GM19372 (cell line): ENCODE results near the gene MAN1B1.

Experiments
- ATAC-seq: cut with Tn5 transposase; IDR thresholded peaks from one replicate; pipeline ENCODE4 v1.9.1; 2021; ENCODE audit warnings: mild to moderate bottlenecking, low read depth, moderate library complexity; ENCODE audit not compliant: unreplicated experiment

MAN1B1 gene

DNA sequence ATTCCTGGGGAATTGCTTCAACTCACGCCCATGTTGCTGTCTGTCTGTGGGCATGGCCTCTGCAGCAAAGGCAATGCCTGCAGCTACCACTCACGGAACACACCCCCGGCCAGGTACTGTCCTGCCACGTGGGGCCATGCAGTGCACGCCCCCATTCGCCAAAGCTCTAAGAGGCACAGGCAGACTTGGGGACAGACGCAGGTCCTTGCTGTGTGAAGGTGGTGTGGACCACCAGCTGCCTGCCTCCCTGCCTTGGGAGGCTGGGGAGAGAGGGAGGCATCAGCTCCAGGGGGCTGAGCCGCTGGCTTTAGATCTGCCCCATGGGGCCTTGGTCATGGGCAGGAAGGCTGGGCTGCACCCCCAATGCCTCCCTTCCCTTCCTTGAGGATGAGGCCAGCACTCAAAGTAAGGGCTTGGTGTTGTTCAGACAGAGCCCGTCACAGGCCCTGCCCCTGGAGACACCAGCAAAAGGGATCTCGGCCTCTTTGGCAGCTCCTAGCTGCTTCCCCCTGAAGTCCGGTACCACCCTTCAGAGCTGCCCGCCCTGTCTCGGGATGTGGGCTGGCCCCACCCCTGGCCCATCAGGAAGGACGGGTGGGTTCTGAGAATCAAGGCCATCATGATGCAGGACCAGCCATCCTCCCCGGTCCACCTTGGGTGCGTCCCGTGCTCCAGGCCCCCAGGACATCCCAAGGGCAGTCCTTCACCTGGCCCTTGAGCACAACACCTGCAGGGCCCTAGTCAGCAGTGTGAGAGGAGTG, 54.4 kb downstream of the MAN1B1 start:
- ATAC-seq: no peak

DNA sequence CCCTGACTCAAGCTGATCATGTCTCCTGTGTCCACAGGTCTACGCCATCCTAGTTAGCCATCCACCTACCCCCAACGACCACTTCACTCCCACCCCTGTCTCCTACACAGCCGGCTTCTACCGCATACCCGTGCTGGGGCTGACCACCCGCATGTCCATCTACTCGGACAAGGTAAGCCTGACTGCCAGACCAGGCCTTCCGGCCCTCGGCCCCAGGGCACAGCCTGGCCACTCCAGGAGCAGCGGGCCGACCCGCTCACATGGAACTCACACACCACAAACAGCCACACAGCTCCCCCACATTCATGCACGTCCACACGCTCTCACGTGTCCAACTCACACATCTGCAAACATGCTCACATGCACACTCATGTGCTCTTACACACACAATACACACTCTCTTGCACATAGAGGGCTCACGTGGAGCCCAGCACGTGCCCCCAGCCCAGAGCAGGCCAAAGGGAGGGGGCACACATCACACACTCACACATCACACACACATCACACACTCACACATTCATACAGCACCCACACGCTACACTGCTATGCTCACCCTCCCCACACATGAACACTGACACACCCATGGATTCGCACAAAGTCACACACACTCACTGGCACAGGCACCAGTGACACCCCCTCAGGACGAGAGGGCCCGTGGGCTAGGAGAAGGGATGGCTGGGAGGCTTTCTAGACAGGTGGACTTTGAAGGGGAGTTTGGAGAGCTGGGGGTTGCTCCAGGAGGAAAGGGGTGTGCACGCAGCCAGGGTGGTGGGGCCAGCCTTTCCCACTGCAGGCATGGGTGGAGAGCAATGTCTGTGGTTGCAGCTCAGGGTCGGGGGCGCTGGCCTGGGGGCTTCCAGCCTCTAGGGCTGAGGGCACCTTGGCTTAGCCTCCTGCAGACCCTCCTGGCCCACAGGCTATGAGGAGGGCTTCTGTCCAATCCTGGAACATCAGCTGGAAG, 55.5 kb downstream of the MAN1B1 start:
- no peak for ATAC-seq

DNA sequence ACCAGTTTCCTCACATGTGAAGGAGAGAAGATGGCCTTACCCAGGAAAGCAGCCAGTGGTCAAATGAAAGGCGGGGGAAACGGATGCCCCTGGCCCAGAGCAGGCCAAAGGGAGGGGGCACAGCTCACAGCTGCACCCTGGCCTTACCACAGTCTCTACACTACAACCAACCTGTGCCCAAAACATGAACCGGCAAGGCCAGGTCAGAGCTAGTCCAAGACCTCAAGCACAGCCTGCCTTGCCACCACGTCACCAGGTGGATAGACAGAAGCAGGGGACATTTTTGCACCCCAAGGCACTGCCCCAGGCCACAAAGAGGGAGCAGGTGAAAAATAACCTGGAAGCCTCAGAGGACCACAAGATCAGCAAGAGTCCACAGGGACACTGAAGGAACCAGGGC, 56.7 kb downstream of the MAN1B1 start:
- no peak for ATAC-seq

DNA sequence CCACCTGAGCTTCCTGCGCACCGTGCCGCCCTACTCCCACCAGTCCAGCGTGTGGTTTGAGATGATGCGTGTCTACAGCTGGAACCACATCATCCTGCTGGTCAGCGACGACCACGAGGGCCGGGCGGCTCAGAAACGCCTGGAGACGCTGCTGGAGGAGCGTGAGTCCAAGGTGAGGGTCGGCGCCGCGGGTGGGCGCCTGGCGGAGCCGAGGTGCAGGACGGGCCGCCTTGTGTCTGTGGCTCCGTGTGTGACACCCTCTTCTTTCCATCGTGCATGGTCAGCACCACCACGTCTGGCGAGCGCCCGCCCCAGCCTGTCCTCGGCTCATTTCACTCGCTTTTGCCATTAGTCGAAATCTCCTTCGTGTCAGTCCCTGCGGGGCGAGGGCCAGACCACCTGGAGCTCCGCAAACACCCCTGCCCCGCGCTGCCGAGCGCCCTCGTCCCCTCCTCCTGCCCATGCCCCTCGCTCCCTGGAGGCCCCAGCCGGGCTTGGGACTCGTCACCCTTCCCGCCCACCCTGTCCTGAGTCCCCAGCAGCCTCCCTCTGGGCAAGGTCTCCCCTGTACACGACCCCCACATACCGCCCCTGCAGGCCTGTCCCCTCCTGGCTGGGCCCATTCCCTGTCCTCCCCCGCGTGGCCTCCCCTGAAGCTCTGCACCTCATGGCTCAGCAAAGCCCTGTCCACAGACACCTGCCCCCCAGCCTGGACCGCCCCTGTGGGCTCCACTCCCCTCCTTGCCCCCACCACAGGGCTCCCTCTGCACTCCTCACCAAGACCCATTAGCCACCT, 59.1 kb downstream of the MAN1B1 start:
- ATAC-seq: no peak

DNA sequence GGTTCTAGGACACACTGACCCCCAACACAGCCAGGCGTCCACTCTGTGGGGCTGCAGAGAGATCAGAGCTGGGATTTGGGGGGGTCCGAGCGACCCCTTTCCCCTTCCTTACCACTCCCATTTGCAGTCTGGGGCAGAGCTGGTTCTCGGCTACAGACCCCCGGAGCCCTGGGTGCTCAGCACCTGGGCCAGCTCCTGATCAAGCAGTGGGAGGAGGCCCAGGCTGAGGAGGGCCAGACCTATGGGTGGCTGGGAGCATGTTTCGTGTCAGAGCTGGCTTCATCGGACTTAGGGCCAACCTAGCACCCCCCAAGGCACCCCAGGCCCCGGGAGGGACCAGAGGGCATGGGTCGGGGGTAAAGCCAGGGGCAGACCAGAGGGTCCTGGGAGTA, 59.7 kb downstream of the MAN1B1 start:
- no peak for ATAC-seq

DNA sequence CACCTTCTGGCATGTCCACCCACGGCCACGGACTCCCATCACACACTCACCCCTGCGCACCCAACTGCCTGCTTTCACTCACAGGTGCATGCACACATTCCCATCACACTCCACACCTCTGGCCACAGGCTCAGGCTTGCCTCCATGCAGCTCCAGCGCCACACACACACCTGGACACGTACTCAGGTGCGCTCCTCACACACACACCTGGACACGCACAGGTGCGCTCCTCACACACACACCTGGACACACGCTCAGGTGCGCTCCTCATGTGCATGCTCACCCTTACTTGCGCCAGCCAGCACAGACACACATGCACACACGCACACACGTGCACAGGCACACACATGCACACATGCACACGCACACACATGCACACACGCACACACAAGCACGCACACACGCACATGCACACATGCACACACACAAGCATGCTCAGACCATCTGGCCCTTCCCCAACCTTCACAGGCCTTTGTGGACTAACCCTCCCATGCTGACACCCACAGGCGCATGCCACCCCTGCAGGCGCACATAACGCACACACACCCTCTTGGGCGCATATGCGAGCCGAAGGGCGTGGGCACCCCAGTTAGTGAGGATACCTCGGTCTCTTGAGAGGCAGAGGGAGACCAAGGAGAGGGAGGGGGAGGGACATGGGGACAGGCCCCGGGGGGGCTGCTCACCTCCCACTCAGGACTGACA, 60.5 kb downstream of the MAN1B1 start:
- no peak for ATAC-seq

DNA sequence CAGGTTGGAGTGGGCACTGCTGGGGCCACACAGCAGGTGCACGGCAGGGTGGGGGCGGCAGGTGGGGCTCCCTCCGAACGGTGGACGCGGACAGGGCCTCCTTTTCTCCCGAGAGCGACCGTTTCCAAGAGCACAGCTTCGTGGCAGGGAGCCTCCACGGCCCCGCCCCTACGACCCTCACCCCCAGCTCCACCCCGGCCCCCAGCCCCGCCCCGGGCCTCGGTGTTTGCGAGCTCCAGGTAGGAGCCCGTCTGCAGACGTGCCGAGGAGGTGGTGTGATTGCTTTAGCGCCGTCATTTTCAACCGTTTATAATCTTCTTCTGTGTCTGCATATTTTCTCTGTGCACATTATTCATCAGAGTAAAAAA, 61.0 kb downstream of the MAN1B1 start:
- ATAC-seq: no peak

DNA sequence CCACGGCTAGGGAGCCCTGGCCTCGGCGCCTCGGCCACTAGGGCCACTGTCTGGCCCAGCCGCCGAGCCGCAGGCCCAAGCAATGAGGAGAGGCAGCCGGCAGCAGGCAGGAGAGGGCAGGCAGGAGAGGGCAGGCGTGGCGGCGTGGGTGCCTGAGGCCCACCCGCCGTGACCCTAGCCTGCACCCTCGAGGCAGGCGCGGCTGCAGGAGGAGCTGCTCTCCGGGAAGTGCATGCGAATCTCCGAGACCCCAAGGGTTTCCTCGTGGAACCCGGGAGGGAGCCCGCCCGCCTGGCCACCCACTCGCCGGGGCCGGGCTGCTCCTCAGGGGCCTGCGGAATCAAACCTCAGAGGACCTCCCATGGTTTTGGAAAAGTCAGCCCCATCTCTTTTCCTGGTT, 61.5 kb downstream of the MAN1B1 start:
- ATAC-seq: no peak

DNA sequence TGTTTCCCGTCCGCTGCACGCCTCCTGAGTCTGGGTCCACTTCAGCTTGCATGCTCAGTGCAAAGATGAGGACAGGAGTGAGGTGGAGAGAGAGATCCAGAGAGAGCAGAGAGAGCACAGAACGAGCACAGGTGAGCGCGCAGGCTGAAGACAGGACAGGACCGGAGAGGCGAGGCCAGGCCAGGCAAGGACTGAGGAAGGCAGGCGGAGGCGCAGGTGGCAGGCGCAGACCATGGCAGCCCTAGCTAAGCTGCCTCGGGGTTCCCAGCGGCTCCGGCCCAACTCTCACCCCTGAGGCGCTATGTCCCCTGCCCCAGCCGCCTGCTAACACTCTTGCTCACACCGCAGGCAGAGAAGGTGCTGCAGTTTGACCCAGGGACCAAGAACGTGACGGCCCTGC, 61.9 kb downstream of the MAN1B1 start:
- ATAC-seq: no peak

DNA sequence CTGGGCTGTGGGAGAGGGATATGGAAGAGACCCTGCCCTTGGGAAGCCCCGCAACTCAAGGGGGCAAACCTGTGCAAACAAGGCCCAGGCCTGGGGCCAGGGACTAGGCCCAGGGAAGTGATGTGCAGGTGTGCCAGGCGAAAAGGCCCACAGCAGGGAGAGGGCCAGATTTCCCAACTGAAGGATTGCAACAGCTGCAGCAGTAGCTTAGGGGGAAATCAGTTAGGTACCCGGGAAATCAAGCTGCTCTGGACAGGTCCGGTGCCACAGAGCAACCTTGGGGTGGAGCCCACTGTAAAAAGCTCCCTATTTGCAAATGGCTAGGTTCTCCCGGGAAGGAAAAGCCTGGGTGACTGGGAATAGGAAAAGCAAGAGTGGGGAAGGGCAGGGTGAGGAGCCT, 62.6 kb downstream of the MAN1B1 start:
- ATAC-seq: no peak

DNA sequence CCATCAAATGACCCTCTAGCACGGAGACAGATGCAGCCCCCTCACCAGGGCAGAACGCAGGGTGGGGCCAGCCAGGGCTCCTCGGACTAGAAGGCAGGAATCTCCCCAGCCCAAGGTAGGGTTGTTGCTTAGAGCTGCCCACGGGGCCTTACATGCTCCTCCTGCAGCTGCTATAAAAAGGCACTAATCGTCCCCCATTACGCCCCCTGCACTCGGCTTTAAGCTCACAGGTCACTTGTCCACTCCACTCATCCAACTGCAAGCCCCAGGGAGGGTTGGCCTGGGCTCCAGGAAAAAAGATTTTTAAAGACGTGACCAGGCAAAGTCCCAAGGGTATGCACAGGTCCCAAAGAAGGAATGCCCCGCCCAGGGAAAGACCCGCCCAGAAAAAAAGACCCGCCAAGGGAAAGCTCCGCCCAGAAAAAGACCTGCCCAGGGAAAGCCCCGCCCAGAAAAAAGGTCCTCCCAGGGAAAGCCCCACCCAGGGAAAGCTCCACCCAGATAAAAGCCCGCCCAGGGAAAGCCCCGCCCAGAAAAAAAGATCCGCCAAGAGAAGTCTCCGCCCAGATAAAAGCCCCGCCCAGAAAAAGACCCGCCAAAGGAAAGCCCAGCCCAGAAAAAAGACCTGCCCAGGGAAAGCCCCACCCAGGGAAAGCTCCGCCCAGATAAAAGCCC, 63.3 kb downstream of the MAN1B1 start:
- ATAC-seq: peak; percentile 7

DNA sequence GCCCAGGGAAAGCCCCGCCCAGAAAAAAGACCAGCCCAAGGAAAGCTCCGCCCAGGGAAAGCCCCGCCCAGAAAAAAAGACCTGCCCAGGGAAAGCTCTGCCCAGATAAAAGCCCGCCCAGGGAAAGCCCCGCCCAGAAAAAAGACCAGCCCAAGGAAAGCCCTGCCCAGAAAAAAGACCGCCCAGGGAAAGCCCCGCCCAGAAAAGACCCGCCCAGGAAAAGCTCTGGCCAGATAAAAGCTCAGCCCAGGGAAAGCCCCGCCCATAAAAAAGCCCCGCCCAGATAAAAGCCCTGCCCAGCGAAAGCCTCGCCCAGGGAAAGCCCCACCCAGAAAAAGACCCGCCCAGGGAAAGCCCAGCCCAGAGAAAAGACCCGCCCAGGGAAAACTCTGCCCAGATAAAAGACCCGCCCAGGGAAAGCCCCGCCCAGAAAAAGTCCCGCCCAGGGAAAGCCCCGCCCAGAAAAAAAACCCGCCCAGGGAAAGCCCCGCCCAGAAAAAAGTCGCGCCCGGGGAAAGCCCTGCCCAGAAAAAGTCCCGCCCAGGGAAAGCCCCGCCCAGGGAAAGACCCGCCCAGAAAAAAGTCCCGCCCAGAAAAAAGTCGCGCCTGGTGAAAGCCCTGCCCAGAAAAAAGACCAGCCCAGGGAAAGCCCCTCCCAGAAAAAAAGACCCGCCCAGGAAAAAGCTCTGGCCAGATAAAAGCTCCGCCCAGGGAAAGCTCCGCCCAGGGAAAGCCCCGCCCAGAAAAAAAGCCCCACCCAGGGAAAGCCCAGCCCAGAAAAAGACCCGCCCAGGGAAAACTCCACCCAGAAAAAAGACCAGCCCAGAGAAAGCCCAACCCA, 64.1 kb downstream of the MAN1B1 start:
- peak; percentile 51 for ATAC-seq

DNA sequence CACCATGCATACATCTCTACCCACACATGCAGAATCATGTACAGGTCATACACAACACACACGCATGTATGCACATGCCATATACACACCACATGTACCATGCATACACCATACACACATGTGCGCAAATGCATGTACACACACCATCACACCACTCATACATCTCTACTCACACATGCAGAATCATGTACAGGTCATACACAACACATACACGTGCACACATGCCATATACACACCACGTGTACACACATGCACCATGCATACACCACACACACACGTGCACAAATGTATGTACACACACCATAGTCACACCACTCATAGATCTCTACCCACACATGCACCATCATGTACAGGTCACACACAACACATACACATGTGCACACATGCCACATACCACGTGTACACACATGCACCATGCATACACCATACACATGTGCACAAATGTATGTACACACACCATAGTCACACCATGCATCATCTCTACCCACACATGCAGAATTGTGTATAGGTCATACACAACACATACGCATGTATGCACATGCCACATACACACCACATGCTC, 66.1 kb downstream of the MAN1B1 start:
- no peak for ATAC-seq

DNA sequence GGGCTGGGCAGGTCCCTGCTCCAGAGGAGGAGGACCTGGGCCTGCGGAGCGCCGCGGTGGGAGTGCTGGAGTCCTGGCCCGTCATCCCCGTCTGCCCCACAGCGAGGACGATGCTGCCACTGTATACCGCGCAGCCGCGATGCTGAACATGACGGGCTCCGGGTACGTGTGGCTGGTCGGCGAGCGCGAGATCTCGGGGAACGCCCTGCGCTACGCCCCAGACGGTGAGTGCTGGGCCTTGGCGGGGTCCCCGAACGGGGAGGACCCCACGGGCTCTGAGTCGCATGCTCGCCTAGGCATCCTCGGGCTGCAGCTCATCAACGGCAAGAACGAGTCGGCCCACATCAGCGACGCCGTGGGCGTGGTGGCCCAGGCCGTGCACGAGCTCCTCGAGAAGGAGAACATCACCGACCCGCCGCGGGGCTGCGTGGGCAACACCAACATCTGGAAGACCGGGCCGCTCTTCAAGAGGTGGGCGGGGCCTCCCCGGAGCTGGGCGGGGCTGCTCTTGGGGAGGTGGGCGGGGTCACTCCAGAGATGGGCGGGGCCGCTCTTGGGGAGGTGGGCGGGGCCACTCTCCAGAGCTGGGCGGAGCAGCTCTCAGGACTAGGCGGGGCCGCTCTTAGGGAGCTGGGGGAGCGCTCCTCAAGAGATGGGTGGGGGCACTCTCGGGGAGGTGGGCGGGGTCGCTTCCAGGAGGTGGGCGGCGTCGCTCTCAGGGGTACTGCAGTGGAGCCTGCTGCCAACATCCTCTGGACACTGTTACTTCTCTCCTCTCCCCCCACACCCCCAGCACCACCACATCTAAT, 70.0 kb downstream of the MAN1B1 start:
- ATAC-seq: no peak

DNA sequence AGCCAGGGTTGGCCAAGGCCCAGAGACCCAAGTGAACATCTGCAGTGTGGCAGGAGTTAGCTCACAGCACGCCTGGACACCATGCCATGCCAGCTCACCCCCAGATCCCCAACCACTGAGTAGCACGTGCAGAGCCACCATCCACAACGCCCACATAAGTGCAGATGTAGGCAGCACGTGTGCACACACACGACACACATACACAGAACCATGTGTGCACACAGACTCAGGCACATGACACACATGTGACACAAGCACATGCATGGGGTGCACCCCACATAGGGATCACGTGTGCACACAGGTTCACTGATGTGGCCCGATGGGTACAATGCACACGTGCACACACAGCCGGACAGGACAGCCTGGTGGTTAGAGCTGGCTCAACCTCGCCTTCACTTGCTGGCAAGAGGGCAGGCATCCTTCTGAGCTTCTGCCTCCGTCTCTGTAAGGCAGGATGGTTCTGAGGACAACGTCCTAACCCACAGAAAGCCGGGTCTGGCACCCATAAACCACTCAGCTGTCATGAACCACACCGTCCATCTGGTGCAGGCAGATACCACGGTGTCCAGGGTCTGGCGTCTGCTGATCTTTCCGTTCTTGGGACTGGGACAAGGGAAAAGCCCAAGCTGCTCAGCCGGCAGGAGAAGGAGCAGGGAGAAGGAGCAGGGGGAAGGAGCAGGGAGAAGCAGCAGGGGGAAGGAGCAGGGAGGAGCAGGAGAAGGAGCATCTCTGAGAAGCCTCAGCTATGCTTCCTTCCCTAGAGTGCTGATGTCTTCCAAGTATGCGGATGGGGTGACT, 71.0 kb downstream of the MAN1B1 start:
- no peak for ATAC-seq

DNA sequence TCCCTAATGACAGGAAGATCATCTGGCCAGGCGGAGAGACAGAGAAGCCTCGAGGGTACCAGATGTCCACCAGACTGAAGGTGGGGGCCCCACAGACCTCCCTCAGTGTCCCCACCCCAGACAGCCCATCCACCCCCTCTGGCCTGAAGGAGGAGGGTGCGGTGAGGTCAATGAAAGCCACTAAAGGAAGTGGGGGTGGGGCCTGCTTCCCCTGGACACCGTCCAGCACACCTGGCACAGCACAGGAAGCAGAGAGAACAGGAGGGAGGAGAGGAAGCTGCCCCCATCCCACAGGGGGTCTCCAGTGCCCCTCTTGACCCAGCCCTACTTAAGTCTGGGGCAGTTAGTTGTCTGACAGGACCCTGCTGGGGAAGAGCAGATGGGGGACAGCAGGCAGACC, 71.8 kb downstream of the MAN1B1 start:
- no peak for ATAC-seq
